ENCODE results near the gene PLSCR4. TPM values are rescaled to one million over a fixed set of nuclear protein-coding genes. Genes with fewer than 3 reads are reported as not detected.

PLSCR4 gene
- total RNA-seq, 1 donor from 2014 or later = 1.0 TPM

DNA sequence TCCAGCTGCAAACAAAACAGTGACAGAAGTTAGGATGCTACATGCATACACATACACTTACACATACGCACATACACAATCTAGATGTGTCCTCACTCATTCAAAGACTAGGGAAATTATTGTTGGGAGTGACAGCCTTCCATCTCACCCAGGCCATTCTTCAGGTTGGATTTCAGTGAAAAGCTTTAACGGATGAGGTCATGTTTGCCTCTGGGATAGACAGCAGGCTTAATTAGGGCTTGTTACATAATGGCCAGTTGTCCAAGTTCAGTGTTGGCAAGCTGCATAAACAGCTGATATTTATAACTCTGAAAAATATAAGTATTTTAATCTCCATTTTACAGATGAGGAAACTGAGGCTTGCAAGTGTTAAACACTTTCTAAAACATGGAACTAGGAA is 54.1 kb downstream of the PLSCR4 start:
- Mint-ChIP-seq H3K4me1 (no peaks in the 10 kb centered on the region), H3K27ac (no peak overlapping the region), H3K9me3 (no peaks in the 10 kb centered on the region), H3K27me3 (ENCODE audit: insufficient read depth, low read depth) (peaks cover 3% of the 10 kb centered on the region), H3K4me3 (no peak overlapping the region), H3K36me3 (no peaks in the 10 kb centered on the region)
- Histone ChIP-seq H3K36me3 (no peaks in the 10 kb centered on the region), H2AFZ (replicated peaks) (no peak overlapping the region), H3K9ac (no peak overlapping the region), H3F3A (ENCODE audit: low read depth) (no peaks in the 10 kb centered on the region), H4K20me1 (ENCODE audit: low read depth) (no peaks in the 10 kb centered on the region), H3K79me2 (ENCODE audit: low read depth) (no peaks in the 10 kb centered on the region), H3K4me3 (no peak overlapping the region), H3K4me1 (peaks cover 5% of the 10 kb centered on the region), H3K27me3 (no peaks in the 10 kb centered on the region), H3K9me3 (ENCODE audit: low read depth) (no peaks in the 10 kb centered on the region), H3K27ac (no peak overlapping the region), H3K4me2 (no peak overlapping the region)
- TF ChIP-seq EZH2 (IDR thresholded peaks at IDR 0.05) (no peak), CTCF (IDR thresholded peaks at IDR 0.05) (no peak), EZH2phosphoT487 (IDR thresholded peaks at IDR 0.05) (no peak)
- DNase-seq (ENCODE audit: low spot score) = no peak

DNA sequence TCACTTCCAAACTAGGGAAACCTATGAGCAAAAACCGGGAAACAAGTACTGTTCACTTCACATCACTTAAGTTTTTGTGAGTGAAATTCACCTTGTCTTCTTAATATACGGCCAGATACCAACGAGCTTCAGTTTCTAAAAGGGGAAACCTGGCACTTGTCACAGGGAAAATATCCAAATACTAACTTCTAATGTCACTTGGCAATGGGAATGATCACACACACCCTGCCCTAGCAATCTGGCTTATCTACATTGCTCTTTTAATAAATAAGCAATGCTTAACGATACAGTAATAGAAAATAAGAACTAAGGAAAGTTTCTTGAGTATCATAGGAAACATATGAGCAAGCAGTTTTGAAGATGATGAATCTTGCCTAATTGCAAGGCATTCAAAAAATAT is 55.3 kb downstream of the PLSCR4 start:
- H3K4me3 Mint-ChIP-seq = no peak overlapping the region

DNA sequence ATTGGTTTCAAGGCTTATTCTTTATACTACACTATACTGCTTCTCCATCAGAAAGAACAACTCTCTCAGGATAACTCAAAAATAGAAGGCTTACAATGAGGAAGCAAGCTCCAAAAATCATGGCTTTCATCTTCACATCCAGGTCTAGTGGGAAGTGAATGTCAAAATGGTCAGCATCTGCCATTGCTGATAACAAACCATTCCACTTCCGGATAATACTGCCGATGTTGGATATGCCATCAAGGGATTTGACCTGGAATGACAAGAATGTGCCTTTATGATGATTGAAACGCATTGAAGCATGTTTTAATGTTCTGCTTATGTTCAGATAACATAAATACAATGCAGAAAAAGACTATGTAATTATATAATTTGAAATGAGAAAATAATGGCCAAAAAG is 55.9 kb downstream of the PLSCR4 start:
- Mint-ChIP-seq H3K4me3 (no peak overlapping the region), H3K27ac (no peak overlapping the region), H3K36me3 (no peaks in the 10 kb centered on the region), H3K4me1 (no peaks in the 10 kb centered on the region), H3K27me3 (ENCODE audit: insufficient read depth, low read depth) (peaks cover 3% of the 10 kb centered on the region), H3K9me3 (no peaks in the 10 kb centered on the region)
- Histone ChIP-seq H3K27ac (no peak overlapping the region), H3K27me3 (no peaks in the 10 kb centered on the region), H3K4me2 (no peak overlapping the region), H3K9ac (no peak overlapping the region), H4K20me1 (ENCODE audit: low read depth) (no peaks in the 10 kb centered on the region), H3K4me3 (no peak overlapping the region), H3K9me3 (ENCODE audit: low read depth) (no peaks in the 10 kb centered on the region), H3K36me3 (no peaks in the 10 kb centered on the region), H2AFZ (replicated peaks) (no peak overlapping the region), H3F3A (ENCODE audit: low read depth) (no peaks in the 10 kb centered on the region), H3K4me1 (no peaks in the 10 kb centered on the region), H3K79me2 (ENCODE audit: low read depth) (no peaks in the 10 kb centered on the region)
- no peak for TF ChIP-seq EZH2phosphoT487 (IDR thresholded peaks at IDR 0.05)
- no peak for TF ChIP-seq CTCF (IDR thresholded peaks at IDR 0.05)
- no peak for TF ChIP-seq EZH2 (IDR thresholded peaks at IDR 0.05)
- DNase-seq (ENCODE audit: low spot score) = no peak

More for the DNA sequence above, 55.3 kb downstream of the PLSCR4 start:
- Mint-ChIP-seq H3K27ac (no peak overlapping the region), H3K27me3 (ENCODE audit: insufficient read depth, low read depth) (peaks cover 3% of the 10 kb centered on the region), H3K36me3 (no peaks in the 10 kb centered on the region), H3K9me3 (no peaks in the 10 kb centered on the region), H3K4me1 (no peaks in the 10 kb centered on the region)
- Histone ChIP-seq H3K79me2 (ENCODE audit: low read depth) (no peaks in the 10 kb centered on the region), H2AFZ (replicated peaks) (no peak overlapping the region), H3K9me3 (ENCODE audit: low read depth) (no peaks in the 10 kb centered on the region), H3K27ac (no peak overlapping the region), H3K9ac (no peak overlapping the region), H3K36me3 (no peaks in the 10 kb centered on the region), H3K4me1 (peaks cover 4% of the 10 kb centered on the region), H3K27me3 (no peaks in the 10 kb centered on the region), H3K4me3 (no peak overlapping the region), H3F3A (ENCODE audit: low read depth) (no peaks in the 10 kb centered on the region), H3K4me2 (no peak overlapping the region), H4K20me1 (ENCODE audit: low read depth) (no peaks in the 10 kb centered on the region)
- DNase-seq (ENCODE audit: low spot score) = no peak
- TF ChIP-seq CTCF (IDR thresholded peaks at IDR 0.05) = no peak
- no peak for TF ChIP-seq EZH2phosphoT487 (IDR thresholded peaks at IDR 0.05)
- no peak for TF ChIP-seq EZH2 (IDR thresholded peaks at IDR 0.05)
